ENCODE measurements around the gene EPHA2.
A peak's percentile ranks its signal among the peaks of the same experiment; 100 is the strongest.
"Not testable (repeated sequence)": the region's sequence is repeated elsewhere in the genome, so short reads cannot be mapped to it uniquely, and the experiment has no call there.

The EPHA2 gene

GRCh38 chr1:16167331-16168143, 11.7 kb upstream of the EPHA2 start:
- peak overlapping the region; percentile 37; the same call in 1 of the 2 replicates for H3K4me3 ChIP-seq (ENCODE audit: low read length)

GRCh38 chr1:16166117-16166516, 10.2 kb upstream of the EPHA2 start:
- no peak for TF ChIP-seq ZNF274 (IDR thresholded peaks at IDR 0.05; ENCODE audit: low read depth, low read length)
- no peak overlapping the region for H3K4me3 ChIP-seq (ENCODE audit: low read length)

More at GRCh38 chr1:16167331-16168143, 11.7 kb upstream of the EPHA2 start:
- TF ChIP-seq ZNF274 (IDR thresholded peaks at IDR 0.05; ENCODE audit: low read depth, low read length), result no peak

GRCh38 chr1:16165548-16165947, 9.7 kb upstream of the EPHA2 start:
- no peak for TF ChIP-seq ZNF274 (IDR thresholded peaks at IDR 0.05; ENCODE audit: low read depth, low read length)
- H3K4me3 ChIP-seq (ENCODE audit: low read length), result no peak overlapping the region

GRCh38 chr1:16165073-16165364, 9.2 kb upstream of the EPHA2 start:
- no peak for TF ChIP-seq ZNF274 (IDR thresholded peaks at IDR 0.05; ENCODE audit: low read depth, low read length)
- no peak overlapping the region for H3K4me3 ChIP-seq (ENCODE audit: low read length)

- H3K4me3 ChIP-seq (ENCODE audit: low read length), result no peak overlapping the region
- TF ChIP-seq ZNF274 (IDR thresholded peaks at IDR 0.05; ENCODE audit: low read depth, low read length), result no peak
Measured at GRCh38 chr1:16164213-16165072, 8.6 kb upstream of the EPHA2 start.

- not testable (repeated sequence) for H3K4me3 ChIP-seq (ENCODE audit: low read length)
Measured at GRCh38 chr1:16163608-16164212, 7.8 kb upstream of the EPHA2 start.

GRCh38 chr1:16162163-16162822, 6.4 kb upstream of the EPHA2 start:
- no peak for TF ChIP-seq ZNF274 (IDR thresholded peaks at IDR 0.05; ENCODE audit: low read depth, low read length)
- H3K4me3 ChIP-seq (ENCODE audit: low read length), result no peak overlapping the region

GRCh38 chr1:16161717-16162116, 5.8 kb upstream of the EPHA2 start:
- H3K4me3 ChIP-seq (ENCODE audit: low read length), result no peak overlapping the region
- TF ChIP-seq ZNF274 (IDR thresholded peaks at IDR 0.05; ENCODE audit: low read depth, low read length), result no peak

- TF ChIP-seq ZNF274 (IDR thresholded peaks at IDR 0.05; ENCODE audit: low read depth, low read length), result no peak
- no peak overlapping the region for H3K4me3 ChIP-seq (ENCODE audit: low read length)
Measured at GRCh38 chr1:16158993-16159831, 3.3 kb upstream of the EPHA2 start.

- H3K4me3 ChIP-seq (ENCODE audit: low read length), result no peak overlapping the region
- no peak for TF ChIP-seq ZNF274 (IDR thresholded peaks at IDR 0.05; ENCODE audit: low read depth, low read length)
Measured at GRCh38 chr1:16158025-16158424, 2.2 kb upstream of the EPHA2 start.

- H3K4me3 ChIP-seq (ENCODE audit: low read length), result no peak overlapping the region
- TF ChIP-seq ZNF274 (IDR thresholded peaks at IDR 0.05; ENCODE audit: low read depth, low read length), result no peak
Measured at GRCh38 chr1:16156848-16157495, 1.1 kb upstream of the EPHA2 start.

GRCh38 chr1:16153999-16154673, 1.7 kb downstream of the EPHA2 start:
- no peak for TF ChIP-seq ZNF274 (IDR thresholded peaks at IDR 0.05; ENCODE audit: low read depth, low read length)
- no peak overlapping the region for H3K4me3 ChIP-seq (ENCODE audit: low read length)

Data from GM08714 (cell line).